ENCODE data around the gene NCK2. TPM values are rescaled to one million over a fixed set of nuclear protein-coding genes. Genes with fewer than 3 reads are reported as not detected.

NCK2 gene
- total RNA-seq, 2 donors from 2014 or later = 36.6 to 42.8 TPM

DNA sequence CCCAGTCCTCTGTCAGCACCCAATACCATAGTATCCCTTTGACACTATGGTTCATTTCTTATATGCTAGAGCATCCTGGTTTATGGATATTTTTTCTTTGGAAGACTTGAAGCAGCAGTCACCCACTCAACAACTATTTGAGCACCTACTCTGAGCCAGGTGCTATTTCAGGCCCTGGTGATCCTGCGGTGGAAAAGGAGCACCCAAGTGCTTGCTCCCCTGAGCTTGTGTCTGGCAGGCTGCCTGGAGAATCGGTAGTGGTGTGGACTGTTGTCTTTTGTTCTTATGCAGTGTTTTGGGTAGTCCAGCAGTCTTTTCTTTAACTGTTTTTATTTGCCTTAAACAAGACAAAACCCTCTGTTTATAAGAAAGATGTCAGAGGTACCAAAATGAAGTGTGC, 28.9 kb downstream of the NCK2 start:
- Histone ChIP-seq H3K4me3 (no peak overlapping the region), H3K27ac (no peak overlapping the region), H3K4me1 (peaks cover 58% of the 10 kb centered on the region), H3K36me3 (replicated peaks in 1 of 2; ENCODE audit: insufficient read depth in 1 of 2, low read depth in 2 of 2) (no peaks in the 10 kb centered on the region), H3K27me3 (no peaks in the 10 kb centered on the region), H3K9me3 (no peaks in the 10 kb centered on the region)
- intact Hi-C loops (cut with DNase I) = no loop called here
- ATAC-seq (no peak), DNase-seq (no peak)
- WGBS, 2 donors = 42 to 53% methylated on average over 2 of the region's 2 CpGs
- TF ChIP-seq POLR2A (IDR thresholded peaks at IDR 0.05) = no peak
- TF ChIP-seq, protein P1, sequence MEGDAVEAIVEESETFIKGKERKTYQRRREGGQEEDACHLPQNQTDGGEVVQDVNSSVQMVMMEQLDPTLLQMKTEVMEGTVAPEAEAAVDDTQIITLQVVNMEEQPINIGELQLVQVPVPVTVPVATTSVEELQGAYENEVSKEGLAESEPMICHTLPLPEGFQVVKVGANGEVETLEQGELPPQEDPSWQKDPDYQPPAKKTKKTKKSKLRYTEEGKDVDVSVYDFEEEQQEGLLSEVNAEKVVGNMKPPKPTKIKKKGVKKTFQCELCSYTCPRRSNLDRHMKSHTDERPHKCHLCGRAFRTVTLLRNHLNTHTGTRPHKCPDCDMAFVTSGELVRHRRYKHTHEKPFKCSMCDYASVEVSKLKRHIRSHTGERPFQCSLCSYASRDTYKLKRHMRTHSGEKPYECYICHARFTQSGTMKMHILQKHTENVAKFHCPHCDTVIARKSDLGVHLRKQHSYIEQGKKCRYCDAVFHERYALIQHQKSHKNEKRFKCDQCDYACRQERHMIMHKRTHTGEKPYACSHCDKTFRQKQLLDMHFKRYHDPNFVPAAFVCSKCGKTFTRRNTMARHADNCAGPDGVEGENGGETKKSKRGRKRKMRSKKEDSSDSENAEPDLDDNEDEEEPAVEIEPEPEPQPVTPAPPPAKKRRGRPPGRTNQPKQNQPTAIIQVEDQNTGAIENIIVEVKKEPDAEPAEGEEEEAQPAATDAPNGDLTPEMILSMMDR (IDR thresholded peaks at IDR 0.05) = no peak

- no peak overlapping the region for H3K4me3 ChIP-seq
- H3K27ac ChIP-seq = peak overlapping the region in 2 of 4 donors; percentile 1 to 4
- intact Hi-C loops (cut with DNase I) = no loop called here
- ATAC-seq (no peak), DNase-seq (no peak)
- no peak for TF ChIP-seq POLR2A (IDR thresholded peaks at IDR 0.05)
- TF ChIP-seq, protein P1 (IDR thresholded peaks at IDR 0.05) = no peak
- no peaks in the 10 kb centered on the region for H3K36me3 ChIP-seq (replicated peaks in 1 of 2; ENCODE audit: insufficient read depth in 1 of 2, low read depth in 2 of 2)
- H3K9me3 ChIP-seq = no peaks in the 10 kb centered on the region
- no peaks in the 10 kb centered on the region for H3K27me3 ChIP-seq
- peaks cover 65% of the 10 kb centered on the region for H3K4me1 ChIP-seq
- WGBS, 2 donors = 65 to 66% methylated on average over 4 of the region's 4 CpGs
These were observed 30.1 kb downstream of the NCK2 start for GRCh38 chr2:105774781-105775337.

DNA sequence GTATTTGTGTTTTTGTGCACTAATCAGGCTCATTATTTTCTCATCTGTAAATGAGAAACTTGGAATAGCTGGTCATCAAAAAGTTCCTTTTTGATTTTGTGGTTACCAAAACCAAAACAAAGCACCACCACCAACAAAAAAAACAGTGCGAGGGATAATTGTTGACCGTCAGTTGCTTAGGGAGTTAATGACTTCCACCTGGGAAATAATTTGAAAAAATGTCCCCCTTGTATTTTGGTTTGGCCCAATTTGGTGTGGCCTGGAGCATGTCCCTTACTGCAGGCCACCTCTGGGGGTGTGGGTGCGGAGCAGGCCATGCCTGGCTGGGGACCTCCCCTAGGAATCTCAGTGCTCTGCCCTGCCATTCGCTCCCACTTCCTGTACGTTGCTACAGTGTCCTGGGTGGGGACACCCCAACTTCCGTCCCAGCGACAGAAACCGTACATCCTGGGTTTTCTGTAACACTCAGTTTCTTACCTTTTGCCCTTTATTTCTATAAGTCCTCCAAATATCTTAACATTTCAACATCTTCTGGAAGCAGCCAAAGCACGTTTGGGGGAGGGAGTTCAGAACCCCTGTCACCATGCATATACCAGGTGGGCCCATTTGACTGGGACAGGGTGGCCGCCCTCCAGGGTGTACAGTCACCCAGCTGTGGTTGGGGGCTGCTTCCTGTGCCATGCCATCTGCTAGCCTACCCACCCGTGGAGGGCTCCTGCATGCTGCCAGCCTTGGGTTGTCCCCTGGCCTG, 31.3 kb downstream of the NCK2 start:
- 58 to 77% methylated on average over 10 to 11 of the region's 11 CpGs for WGBS, 2 donors
- Histone ChIP-seq H3K27ac (peak overlapping the region in 3 of 4 donors; percentile 25 to 43 (median 38)), H3K9me3 (no peaks in the 10 kb centered on the region), H3K27me3 (no peaks in the 10 kb centered on the region), H3K4me1 (peaks cover 65% of the 10 kb centered on the region), H3K36me3 (replicated peaks in 1 of 2; ENCODE audit: insufficient read depth in 1 of 2, low read depth in 2 of 2) (no peaks in the 10 kb centered on the region), H3K4me3 (no peak overlapping the region)
- DNase-seq (no peak), ATAC-seq (no peak)
- TF ChIP-seq POLR2A (IDR thresholded peaks at IDR 0.05) = no peak
- TF ChIP-seq, protein P1 (IDR thresholded peaks at IDR 0.05) = no peak
- intact Hi-C loops (cut with DNase I) = no loop called here

- Histone ChIP-seq H3K4me1 (peaks cover 65% of the 10 kb centered on the region), H3K36me3 (replicated peaks in 1 of 2; ENCODE audit: insufficient read depth in 1 of 2, low read depth in 2 of 2) (no peaks in the 10 kb centered on the region), H3K9me3 (no peaks in the 10 kb centered on the region), H3K27ac (peak overlapping the region in 3 of 4 donors; percentile 25 to 43 (median 38)), H3K27me3 (no peaks in the 10 kb centered on the region), H3K4me3 (no peak overlapping the region)
- intact Hi-C loops (cut with DNase I) = no loop called here
- WGBS, 2 donors = 53% methylated on average over 4 to 5 of the region's 5 CpGs
- DNase-seq = no peak
- TF ChIP-seq, protein P1 (IDR thresholded peaks at IDR 0.05) = no peak
- TF ChIP-seq POLR2A (IDR thresholded peaks at IDR 0.05) = no peak
- no peak for ATAC-seq
These were observed 31.8 kb downstream of the NCK2 start for GRCh38 chr2:105776560-105776928.

All from body of pancreas (tissue), 4 donors.